ENCODE data around the gene MOB1B.

MOB1B gene

GRCh38 chr4:70932984-70933383 lies 30.8 kb downstream of the MOB1B start:
- TF ChIP-seq CEBPB (IDR thresholded peaks at IDR 0.05) = no peak
- no peak for TF ChIP-seq MAX (IDR thresholded peaks at IDR 0.05)
- no peak for TF ChIP-seq NFIC (IDR thresholded peaks at IDR 0.05)
- TF ChIP-seq EGR1 (IDR thresholded peaks at IDR 0.05) = no peak
- TF ChIP-seq USF1 (IDR thresholded peaks at IDR 0.05) = no peak
- no peak for TF ChIP-seq CREB1 (IDR thresholded peaks at IDR 0.05; ENCODE audit: low read depth)
- TF ChIP-seq TAF1 (IDR thresholded peaks at IDR 0.05; ENCODE audit: low read depth) = no peak
- TF ChIP-seq YY1 (IDR thresholded peaks at IDR 0.05; ENCODE audit: low read depth) = no peak
- TF ChIP-seq TEAD4 (IDR thresholded peaks at IDR 0.05) = no peak
- no peak for TF ChIP-seq RAD21 (IDR thresholded peaks at IDR 0.05; ENCODE audit: low read depth)
- no peak for TF ChIP-seq TCF12 (IDR thresholded peaks at IDR 0.05; ENCODE audit: low read depth)
- no peak for TF ChIP-seq REST (IDR thresholded peaks at IDR 0.05; ENCODE audit: low read depth)
- no peak for TF ChIP-seq ZBTB7A (IDR thresholded peaks at IDR 0.05; ENCODE audit: low read depth)
- TF ChIP-seq EP300 (IDR thresholded peaks at IDR 0.05; ENCODE audit: borderline replicate concordance) = no peak
- TF ChIP-seq FOXM1 (IDR thresholded peaks at IDR 0.05; ENCODE audit: borderline replicate concordance, low read depth) = no peak

- TF ChIP-seq CEBPB (IDR thresholded peaks at IDR 0.05) = no peak
- no peak for TF ChIP-seq USF1 (IDR thresholded peaks at IDR 0.05)
- no peak for TF ChIP-seq ZBTB7A (IDR thresholded peaks at IDR 0.05; ENCODE audit: low read depth)
These were observed 33.0 kb downstream of the MOB1B start for GRCh38 chr4:70935038-70935695.

GRCh38 chr4:70936200-70936787 lies 34.1 kb downstream of the MOB1B start:
- TF ChIP-seq MAX (IDR thresholded peaks at IDR 0.05) = no peak
- TF ChIP-seq EP300 (IDR thresholded peaks at IDR 0.05; ENCODE audit: borderline replicate concordance) = no peak
- TF ChIP-seq REST (IDR thresholded peaks at IDR 0.05; ENCODE audit: low read depth) = no peak
- no peak for TF ChIP-seq ZBTB7A (IDR thresholded peaks at IDR 0.05; ENCODE audit: low read depth)
- no peak for TF ChIP-seq TCF12 (IDR thresholded peaks at IDR 0.05; ENCODE audit: low read depth)
- no peak for TF ChIP-seq YY1 (IDR thresholded peaks at IDR 0.05; ENCODE audit: low read depth)
- TF ChIP-seq CEBPB (IDR thresholded peaks at IDR 0.05) = no peak
- no peak for TF ChIP-seq USF1 (IDR thresholded peaks at IDR 0.05)
- no peak for TF ChIP-seq EGR1 (IDR thresholded peaks at IDR 0.05)
- no peak for TF ChIP-seq NFIC (IDR thresholded peaks at IDR 0.05)
- TF ChIP-seq TEAD4 (IDR thresholded peaks at IDR 0.05) = no peak
- TF ChIP-seq TAF1 (IDR thresholded peaks at IDR 0.05; ENCODE audit: low read depth) = no peak
- no peak for TF ChIP-seq RAD21 (IDR thresholded peaks at IDR 0.05; ENCODE audit: low read depth)
- no peak for TF ChIP-seq CREB1 (IDR thresholded peaks at IDR 0.05; ENCODE audit: low read depth)
- no peak for TF ChIP-seq FOXM1 (IDR thresholded peaks at IDR 0.05; ENCODE audit: borderline replicate concordance, low read depth)

- TF ChIP-seq EP300 (IDR thresholded peaks at IDR 0.05; ENCODE audit: borderline replicate concordance) = no peak
- no peak for TF ChIP-seq EGR1 (IDR thresholded peaks at IDR 0.05)
- TF ChIP-seq CREB1 (IDR thresholded peaks at IDR 0.05; ENCODE audit: low read depth) = no peak
- no peak for TF ChIP-seq ZBTB7A (IDR thresholded peaks at IDR 0.05; ENCODE audit: low read depth)
- TF ChIP-seq TCF12 (IDR thresholded peaks at IDR 0.05; ENCODE audit: low read depth) = no peak
- no peak for TF ChIP-seq TAF1 (IDR thresholded peaks at IDR 0.05; ENCODE audit: low read depth)
- no peak for TF ChIP-seq REST (IDR thresholded peaks at IDR 0.05; ENCODE audit: low read depth)
- TF ChIP-seq USF1 (IDR thresholded peaks at IDR 0.05) = no peak
- TF ChIP-seq TEAD4 (IDR thresholded peaks at IDR 0.05) = no peak
- no peak for TF ChIP-seq MAX (IDR thresholded peaks at IDR 0.05)
- no peak for TF ChIP-seq CEBPB (IDR thresholded peaks at IDR 0.05)
- no peak for TF ChIP-seq YY1 (IDR thresholded peaks at IDR 0.05; ENCODE audit: low read depth)
- TF ChIP-seq RAD21 (IDR thresholded peaks at IDR 0.05; ENCODE audit: low read depth) = no peak
- no peak for TF ChIP-seq FOXM1 (IDR thresholded peaks at IDR 0.05; ENCODE audit: borderline replicate concordance, low read depth)
These were observed 35.9 kb downstream of the MOB1B start for GRCh38 chr4:70938086-70938485.
